Activated T-cell treated with anti-CD3 and anti-CD28 coated beads for 4 hours (primary cell): Measurements from ENCODE around the gene MTMR3.

Experiments used
- DNase-seq: peaks from one replicate; pipeline ENCODE4 v3.0.0-alpha.2; 2020

The MTMR3 gene

GRCh38 chr22:29871684-29872083 is 11.3 kb upstream of the MTMR3 start:
- no peak for DNase-seq

- no peak for DNase-seq
These were observed 10.7 kb upstream of the MTMR3 start for GRCh38 chr22:29872144-29872893.

- no peak for DNase-seq
These were observed 10.0 kb upstream of the MTMR3 start for GRCh38 chr22:29872989-29873388.

GRCh38 chr22:29873943-29874342 is 9.0 kb upstream of the MTMR3 start:
- DNase-seq = no peak

- DNase-seq = no peak
These were observed 5.4 kb upstream of the MTMR3 start for GRCh38 chr22:29877620-29878019.

GRCh38 chr22:29879753-29880152 is 3.2 kb upstream of the MTMR3 start:
- DNase-seq = no peak

- DNase-seq = no peak
These were observed 294 bp upstream of the MTMR3 start for GRCh38 chr22:29882716-29883044.

- DNase-seq = no peak
These were observed 762 bp downstream of the MTMR3 start for GRCh38 chr22:29883775-29884097.

- no peak for DNase-seq
These were observed 2.6 kb downstream of the MTMR3 start for GRCh38 chr22:29885610-29886009.

GRCh38 chr22:29886596-29886995 is 3.6 kb downstream of the MTMR3 start:
- DNase-seq = no peak

GRCh38 chr22:29887358-29887757 is 4.4 kb downstream of the MTMR3 start:
- no peak for DNase-seq

- no peak for DNase-seq
These were observed 7.8 kb downstream of the MTMR3 start for GRCh38 chr22:29890760-29891159.

- no peak for DNase-seq
These were observed 9.6 kb downstream of the MTMR3 start for GRCh38 chr22:29892315-29893156.

- DNase-seq = no peak
These were observed 18.4 kb downstream of the MTMR3 start for GRCh38 chr22:29901354-29901753.

GRCh38 chr22:29903371-29903770 is 20.4 kb downstream of the MTMR3 start:
- no peak for DNase-seq

GRCh38 chr22:29904020-29904419 is 21.0 kb downstream of the MTMR3 start:
- no peak for DNase-seq

GRCh38 chr22:29907753-29908515 is 25.0 kb downstream of the MTMR3 start:
- no peak for DNase-seq

- no peak for DNase-seq
These were observed 29.2 kb downstream of the MTMR3 start for GRCh38 chr22:29912141-29912540.

- no peak for DNase-seq
These were observed 29.8 kb downstream of the MTMR3 start for GRCh38 chr22:29912605-29913398.

- no peak for DNase-seq
These were observed 31.2 kb downstream of the MTMR3 start for GRCh38 chr22:29914165-29914564.

GRCh38 chr22:29914991-29915533 is 32.1 kb downstream of the MTMR3 start:
- DNase-seq = no peak

- DNase-seq = no peak
These were observed 33.1 kb downstream of the MTMR3 start for GRCh38 chr22:29916007-29916544.
